Common myeloid progenitor, CD34-positive (primary cell): ENCODE measurements around the gene KRT2. TPM values are rescaled to one million over a fixed set of nuclear protein-coding genes. Genes with fewer than 3 reads are reported as not detected.

Experiments used
- CTCF ChIA-PET: fragments of 350-600 bp; sonication (Branson Sonifier 250); formaldehyde crosslinking; loops from one replicate; lab custom pipeline; 2021; ENCODE audit warnings: antibody characterized with exemption; lab: Charles Lee
- POLR2A ChIA-PET: fragments of 350-600 bp; sonication (Branson Sonifier 250); formaldehyde crosslinking; loops from one replicate; lab custom pipeline; 2021; ENCODE audit warnings: antibody characterized with exemption; lab: Charles Lee
- DNase-seq, 3 donors: peaks; one replicate each; pipeline versions ENCODE4 v3.0.0 to v3.0.0-alpha.2; 2013
- H3K27ac ChIP-seq, 2 experiments: 1 replicate in 1 of 2; 2 replicates in 1 of 2; pipeline ENCODE4 v1.7.0; 2013; ENCODE audit warnings: inconsistent platforms in 2 of 2, low read length in 2 of 2, mild to moderate bottlenecking in 2 of 2, low read depth in 1 of 2, moderate library complexity in 1 of 2; ENCODE audit not compliant: severe bottlenecking in 2 of 2, insufficient read depth in 1 of 2, poor library complexity in 1 of 2
- H3K27me3 ChIP-seq, 5 experiments: replicated peaks in 2 of 5; 1 replicate in 3 of 5; 2 replicates in 2 of 5; pipeline versions ENCODE4 v1.6.1 to v1.7.0; 2013; ENCODE audit warnings: low read length in 4 of 5, mild to moderate bottlenecking in 2 of 5, moderate library complexity in 2 of 5, inconsistent platforms in 1 of 5; ENCODE audit not compliant: insufficient read depth in 5 of 5, control insufficient read depth in 4 of 5
- H3K36me3 ChIP-seq, 4 experiments: 1 replicate in 2 of 4; 2 replicates in 2 of 4; pipeline versions ENCODE4 v1.6.1 to v1.7.0; 2013; ENCODE audit warnings: low read length in 3 of 4, control low read depth in 1 of 4, mild to moderate bottlenecking in 1 of 4; ENCODE audit not compliant: control insufficient read depth in 4 of 4, insufficient read depth in 4 of 4
- H3K4me1 ChIP-seq, 4 experiments: 1 replicate in 3 of 4; 2 replicates in 1 of 4; pipeline versions ENCODE4 v1.6.1 to v1.7.1; 2013; ENCODE audit warnings: low read length in 3 of 4, mild to moderate bottlenecking in 3 of 4, control low read depth in 1 of 4, inconsistent platforms in 1 of 4, moderate library complexity in 1 of 4; ENCODE audit not compliant: control insufficient read depth in 4 of 4, insufficient read depth in 4 of 4; ENCODE audit errors: control extremely low read depth in 1 of 4
- H3K4me3 ChIP-seq, 7 experiments: 1 replicate in 4 of 7; 2 replicates in 3 of 7; pipeline versions ENCODE4 v1.5.1 to v1.7.0; 2013; ENCODE audit warnings: mild to moderate bottlenecking in 7 of 7, low read length in 6 of 7, moderate library complexity in 6 of 7, inconsistent platforms in 2 of 7, low read depth in 2 of 7, control low read depth in 1 of 7; ENCODE audit not compliant: insufficient read depth in 4 of 7, control insufficient read depth in 1 of 7; ENCODE audit errors: extremely low read depth in 1 of 7
- H3K9me3 ChIP-seq, 5 experiments: 1 replicate in 4 of 5; 2 replicates in 1 of 5; pipeline versions ENCODE4 v1.6.1 to v1.7.1; 2013; ENCODE audit warnings: low read length in 4 of 5, mild to moderate bottlenecking in 2 of 5, inconsistent platforms in 1 of 5, low read depth in 1 of 5, moderate library complexity in 1 of 5; ENCODE audit not compliant: control insufficient read depth in 4 of 5, insufficient read depth in 2 of 5; ENCODE audit errors: control extremely low read depth in 1 of 5
- WGBS: methylation state at CpG from one replicate; pipeline ENCODE4 v1.1.5; 2013; ENCODE audit not compliant: insufficient coverage; 5-methylcytosine and 5-hydroxymethylcytosine counted together
- polyA plus RNA-seq: library from polyadenylated mRNA; unstranded; fragments of 120-200 nt; gene quantifications from one replicate; pipeline ENCODE4 v1.2.1, GENCODE V29; 2013

Gene KRT2
- polyA plus RNA-seq: 0.04 TPM

DNA sequence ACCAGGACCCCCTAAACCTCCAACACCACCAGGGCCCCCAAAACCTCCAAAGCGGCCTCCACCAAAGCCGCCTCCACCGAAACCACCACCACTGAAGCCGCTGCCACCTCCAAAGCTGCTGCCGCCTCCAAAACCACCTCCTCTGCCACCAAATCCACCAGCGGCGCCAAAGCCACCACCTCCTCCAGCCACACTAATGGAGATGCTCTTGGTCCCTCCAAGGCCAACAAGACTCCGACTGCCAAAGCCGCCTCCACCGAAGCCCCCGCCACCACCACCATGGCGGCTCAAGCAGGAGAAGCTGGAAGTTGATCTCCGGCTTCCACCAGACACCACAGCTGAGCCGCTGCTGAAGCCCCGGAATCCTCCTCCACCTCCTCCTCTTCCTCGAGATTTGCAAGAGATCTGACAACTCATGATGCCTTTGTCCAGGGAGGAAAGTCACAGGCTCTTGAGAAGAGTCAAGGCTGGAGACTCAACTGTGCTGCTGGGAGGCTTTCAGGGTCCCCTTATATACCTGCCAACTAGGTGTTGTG, at the start of gene KRT2:
Gene KRT2, minus strand, starts transcription at position 486 of the 536 bp plus-strand sequence. Its CDS starts 69 bp downstream, at position 417.
- H3K27me3 ChIP-seq: peaks cover 0 to 1% (median 0%) of the 10 kb centered on the region in 5 experiments
- POLR2A ChIA-PET: interaction anchor here (0.6 kb wide), 1 partner anchor 200 kb away, joined by 4 read pairs; no protein-coding TSS in a partner anchor

DNA sequence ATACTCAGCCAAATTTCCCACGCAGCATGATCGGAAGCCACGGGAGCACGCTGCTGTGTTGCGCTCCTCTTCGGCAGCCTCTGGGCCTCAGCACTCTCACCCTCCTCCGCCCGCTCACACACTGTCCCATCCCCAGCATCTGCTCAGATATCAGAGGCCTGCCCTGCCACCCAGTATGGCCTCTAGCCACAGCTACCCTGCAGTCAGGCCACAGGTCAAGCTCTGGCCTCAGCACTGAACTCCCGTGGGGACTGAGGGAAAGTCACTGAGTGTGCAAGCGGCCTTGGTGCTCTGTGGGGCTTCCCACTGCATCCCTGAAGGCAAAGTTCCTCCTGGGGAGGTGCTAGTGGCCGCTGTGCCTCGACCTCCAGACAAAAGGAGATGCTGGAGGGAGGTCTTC, 49.3 kb upstream of the KRT2 start:
- Histone ChIP-seq H3K9me3 (no peaks in the 10 kb centered on the region), H3K4me3 (no peak overlapping the region), H3K27me3 (peaks cover 0 to 6% (median 0%) of the 10 kb centered on the region in 5 experiments), H3K36me3 (no peaks in the 10 kb centered on the region), H3K4me1 (no peaks in the 10 kb centered on the region), H3K27ac (no peak overlapping the region)
- CTCF ChIA-PET: no interaction called here
- POLR2A ChIA-PET: no interaction called here
- WGBS: 88% methylated on average over 12 of the region's 12 CpGs
- no peak for DNase-seq

More for the DNA sequence above, at the start of gene KRT2:
- DNase-seq: no peak
- CTCF ChIA-PET: no interaction called here
- Histone ChIP-seq H3K9me3 (no peaks in the 10 kb centered on the region), H3K4me3 (no peak within 1 kb of the TSS), H3K27ac (no peak within 1 kb of the TSS), H3K36me3 (no peaks in the 10 kb centered on the region), H3K4me1 (peaks cover 0 to 5% (median under 1%) of the 10 kb centered on the region in 4 experiments)
- WGBS: 96% methylated on average over 15 of the region's 16 CpGs

DNA sequence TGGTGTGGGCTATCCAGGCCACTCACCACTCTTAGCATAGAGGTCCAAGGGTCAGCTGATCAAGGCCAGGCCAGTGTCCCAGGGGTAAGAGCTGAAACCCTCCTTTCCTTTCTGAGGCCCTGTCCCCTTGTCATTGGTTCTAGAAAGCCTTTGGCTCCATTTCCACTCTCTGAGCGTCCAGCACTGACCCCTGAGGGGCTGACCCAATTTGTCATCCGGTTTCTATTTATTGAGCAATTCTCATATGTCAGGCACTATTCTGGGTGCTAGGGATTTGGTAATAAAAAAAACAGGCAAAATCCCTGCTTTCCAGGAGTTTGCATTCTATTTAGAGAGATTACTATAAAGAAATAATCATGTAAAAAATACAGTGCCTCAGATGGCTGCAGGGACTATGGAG, 47.9 kb upstream of the KRT2 start:
- Histone ChIP-seq H3K36me3 (no peaks in the 10 kb centered on the region), H3K27ac (no peak overlapping the region), H3K4me1 (no peaks in the 10 kb centered on the region), H3K27me3 (peaks cover 0 to 6% (median 0%) of the 10 kb centered on the region in 5 experiments), H3K4me3 (no peak overlapping the region), H3K9me3 (no peaks in the 10 kb centered on the region)
- ChIA-PET POLR2A (no interaction called here), CTCF (no interaction called here)
- WGBS: 100% methylated on average over 2 of the region's 2 CpGs
- no peak for DNase-seq

DNA sequence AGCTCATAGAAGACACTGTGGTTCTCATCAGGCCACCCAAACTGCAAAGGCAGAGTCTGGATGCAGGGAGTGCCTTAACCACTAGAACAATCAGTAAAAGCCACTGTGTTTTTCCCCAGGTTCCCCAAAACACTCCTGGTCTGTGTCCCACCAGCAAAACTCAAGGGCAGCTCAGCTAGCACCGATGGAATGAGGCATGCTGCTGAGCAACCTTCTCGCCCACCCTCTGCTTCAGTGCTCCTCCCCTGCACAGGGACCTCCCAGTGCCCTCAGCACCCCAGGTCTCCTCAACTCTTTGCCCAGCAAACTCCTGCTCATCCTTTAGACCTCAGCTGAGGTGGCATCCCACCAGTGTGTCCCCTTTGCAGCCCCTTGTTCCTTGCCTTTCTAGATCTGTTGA, 47.4 kb upstream of the KRT2 start:
- H3K27ac ChIP-seq: no peak overlapping the region
- ChIA-PET POLR2A (no interaction called here), CTCF (no interaction called here)
- no peaks in the 10 kb centered on the region for H3K4me1 ChIP-seq
- no peaks in the 10 kb centered on the region for H3K9me3 ChIP-seq
- DNase-seq: no peak
- H3K27me3 ChIP-seq: peaks cover 0 to 10% (median 0%) of the 10 kb centered on the region in 5 experiments
- no peak overlapping the region for H3K4me3 ChIP-seq
- WGBS: 82% methylated on average over 2 of the region's 2 CpGs
- H3K36me3 ChIP-seq: no peaks in the 10 kb centered on the region

DNA sequence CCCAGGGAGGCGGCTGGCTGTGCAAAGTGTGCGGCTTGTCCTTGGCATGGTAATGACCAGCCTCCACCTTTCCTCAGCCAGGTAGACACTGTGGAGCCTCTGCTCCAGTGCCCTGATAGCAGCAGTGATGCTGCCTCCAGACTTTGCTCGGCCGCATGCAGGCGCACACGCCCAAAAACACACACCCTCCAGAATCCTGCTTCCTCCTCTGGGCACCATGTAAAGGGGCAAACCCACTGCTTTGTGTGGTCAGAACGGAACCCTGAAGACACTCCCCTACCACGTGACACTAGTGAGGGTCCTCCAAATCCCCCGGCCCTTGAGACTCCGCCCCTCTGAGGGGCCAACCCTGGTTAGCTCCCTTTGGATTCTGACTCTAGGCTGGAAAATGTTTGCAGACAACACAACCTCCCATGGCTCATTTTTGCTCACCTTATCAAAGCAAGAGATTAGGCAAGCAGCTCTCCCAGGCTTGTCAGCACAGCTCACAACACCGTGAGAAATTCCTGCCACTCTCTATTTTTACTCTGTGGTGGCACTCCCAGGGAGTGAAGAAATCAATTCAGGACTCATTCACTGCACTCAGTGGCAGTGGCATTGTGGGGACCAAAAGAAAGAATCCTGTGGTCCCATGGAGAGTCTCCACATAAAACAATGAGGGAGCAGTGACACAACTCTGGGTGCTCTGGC, 46.8 kb upstream of the KRT2 start:
- Histone ChIP-seq H3K4me1 (no peaks in the 10 kb centered on the region), H3K4me3 (no peak overlapping the region), H3K27me3 (peaks cover 0 to 8% (median 0%) of the 10 kb centered on the region in 5 experiments), H3K9me3 (no peaks in the 10 kb centered on the region), H3K27ac (no peak overlapping the region), H3K36me3 (no peaks in the 10 kb centered on the region)
- no peak for DNase-seq
- POLR2A ChIA-PET: no interaction called here
- WGBS: 70% methylated on average over 11 of the region's 11 CpGs
- CTCF ChIA-PET: no interaction called here

DNA sequence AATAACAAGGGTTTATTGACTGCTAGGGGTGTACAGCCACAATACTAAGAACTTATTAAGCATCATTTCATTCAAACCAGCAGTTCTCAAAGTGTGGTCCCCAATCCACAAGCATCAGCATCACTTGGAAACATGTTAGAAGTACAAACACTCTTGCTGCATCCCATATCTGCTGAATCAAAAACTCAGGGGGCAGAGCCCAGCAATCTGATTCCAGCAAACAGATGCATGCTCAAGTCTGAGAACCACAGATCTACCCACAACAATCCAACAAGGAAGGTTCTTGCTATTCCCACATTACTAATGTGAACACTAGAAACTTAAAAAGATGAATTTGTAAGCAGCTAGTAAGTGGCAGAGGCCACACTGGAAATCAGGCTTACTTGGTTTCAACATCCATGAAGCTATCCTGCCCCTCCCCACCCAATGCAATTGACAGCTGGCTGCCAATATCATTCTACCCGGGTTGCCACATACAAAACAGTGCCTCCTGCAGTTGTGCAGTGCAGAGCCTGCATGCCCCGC, 45.1 kb upstream of the KRT2 start:
- H3K27me3 ChIP-seq: peaks cover 0 to 10% (median 4%) of the 10 kb centered on the region in 5 experiments
- no peaks in the 10 kb centered on the region for H3K36me3 ChIP-seq
- no peak for DNase-seq
- no peak overlapping the region for H3K4me3 ChIP-seq
- H3K27ac ChIP-seq: no peak overlapping the region
- ChIA-PET CTCF (interaction anchor here (1.0 to 1.4 kb wide), 2 partner anchors 11 to 116 kb away, joined by 3 read pairs; no protein-coding TSS in a partner anchor), POLR2A (no interaction called here)
- H3K9me3 ChIP-seq: no peaks in the 10 kb centered on the region
- 20% methylated on average over 1 of the region's 2 CpGs for WGBS
- no peaks in the 10 kb centered on the region for H3K4me1 ChIP-seq

DNA sequence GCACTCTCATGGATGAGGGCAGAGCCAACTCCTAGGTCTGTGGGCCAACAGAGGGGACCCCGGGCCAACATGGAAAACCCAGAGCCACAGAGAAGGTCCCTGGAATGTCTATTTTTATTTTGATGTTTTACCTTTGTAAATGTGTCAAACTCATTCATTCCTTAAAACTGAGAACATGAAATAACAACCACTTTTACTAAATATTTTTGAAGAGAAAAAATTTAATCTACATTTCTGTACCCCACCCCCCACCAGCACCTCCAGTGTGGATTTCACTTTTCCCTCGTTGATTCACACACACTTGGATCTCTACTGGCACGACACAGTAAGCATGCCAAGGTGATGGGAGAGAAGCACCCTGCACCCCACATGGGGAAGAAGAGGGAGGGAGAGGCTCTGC, 44.6 kb upstream of the KRT2 start:
- CTCF ChIA-PET: interaction anchor here (1.0 kb wide), 1 partner anchor 12 kb away, joined by 3 read pairs; no protein-coding TSS in a partner anchor
- Histone ChIP-seq H3K9me3 (no peaks in the 10 kb centered on the region), H3K4me3 (no peak overlapping the region), H3K27ac (no peak overlapping the region), H3K36me3 (no peaks in the 10 kb centered on the region), H3K27me3 (peaks cover 0 to 12% (median 4%) of the 10 kb centered on the region in 5 experiments), H3K4me1 (peaks cover 0 to 2% (median 0%) of the 10 kb centered on the region in 4 experiments)
- no CpG with 5 or more reads among the region's 3 CpGs for WGBS
- POLR2A ChIA-PET: no interaction called here
- no peak for DNase-seq
